Germinal center (tissue), 1 donor: ENCODE measurements around the gene APEH.
"Not testable (repeated sequence)": the region's sequence is repeated elsewhere in the genome, so short reads cannot be mapped to it uniquely, and the experiment has no call there.

Experiments used
- DNase-seq: peaks from one replicate; pipeline ENCODE4 v3.0.0; 2012; ENCODE audit warnings: mixed read lengths, low spot score

Gene APEH

DNA sequence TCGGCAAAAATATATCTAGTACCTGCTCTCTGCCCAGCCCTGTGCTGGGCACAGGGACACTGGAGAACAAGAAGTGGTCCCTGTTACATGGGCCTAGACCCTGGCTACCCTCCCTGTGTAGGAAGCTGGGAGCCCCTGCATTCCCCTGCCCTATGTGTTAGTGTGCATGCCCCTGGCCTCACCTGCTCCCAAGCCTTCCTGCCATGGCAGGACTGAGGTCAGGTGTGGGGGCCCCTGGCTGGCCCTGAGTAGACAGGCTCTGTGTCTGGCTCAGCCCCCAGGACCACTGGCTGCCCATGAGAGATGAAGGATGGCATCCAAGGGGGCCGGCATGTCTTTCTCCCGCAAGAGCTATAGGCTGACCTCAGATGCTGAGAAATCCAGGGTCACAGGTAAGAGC is 16.7 kb downstream of the APEH start:
- DNase-seq, result not testable (repeated sequence)

- DNase-seq, result not testable (repeated sequence)
Measured at GRCh38 chr3:49691481-49691880, 17.3 kb downstream of the APEH start.

- DNase-seq, result not testable (repeated sequence)
Measured at GRCh38 chr3:49694409-49695070, 20.4 kb downstream of the APEH start.

GRCh38 chr3:49695350-49696015 is 21.3 kb downstream of the APEH start:
- not testable (repeated sequence) for DNase-seq

DNA sequence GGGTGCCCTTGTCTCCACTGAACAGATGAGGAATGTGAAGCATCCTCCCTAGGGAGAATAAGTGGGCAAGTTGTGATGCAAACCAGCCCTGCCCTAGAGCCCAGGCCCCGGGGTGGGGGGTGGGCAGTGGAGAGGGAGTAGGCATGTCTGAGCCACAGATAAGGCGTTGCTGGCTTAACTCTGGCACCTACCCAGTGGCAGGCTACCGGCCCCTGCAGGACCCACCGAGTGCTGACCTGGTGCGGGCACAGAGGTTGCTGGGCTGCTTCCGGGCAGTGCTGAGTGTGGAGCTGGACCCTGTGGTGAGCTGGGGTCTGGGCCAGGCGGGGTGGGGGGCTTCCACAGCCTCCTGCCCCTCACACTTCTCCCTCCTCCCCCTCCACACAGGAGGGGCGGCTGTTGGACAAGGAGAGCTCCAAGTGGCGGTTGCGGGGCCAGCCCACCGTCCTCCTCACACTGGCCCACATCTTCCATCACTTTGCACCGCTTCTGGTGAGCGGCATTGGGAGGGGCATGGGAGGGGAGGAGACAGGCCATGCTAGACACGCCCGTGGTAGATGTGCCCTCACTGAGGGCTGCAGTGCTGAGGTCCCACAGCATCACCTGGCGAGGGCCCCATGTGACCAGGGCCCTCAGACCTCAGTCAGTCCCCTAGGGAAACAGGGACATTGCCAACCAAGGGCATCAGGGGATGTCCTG is 25.3 kb downstream of the APEH start:
- DNase-seq, result no peak

DNA sequence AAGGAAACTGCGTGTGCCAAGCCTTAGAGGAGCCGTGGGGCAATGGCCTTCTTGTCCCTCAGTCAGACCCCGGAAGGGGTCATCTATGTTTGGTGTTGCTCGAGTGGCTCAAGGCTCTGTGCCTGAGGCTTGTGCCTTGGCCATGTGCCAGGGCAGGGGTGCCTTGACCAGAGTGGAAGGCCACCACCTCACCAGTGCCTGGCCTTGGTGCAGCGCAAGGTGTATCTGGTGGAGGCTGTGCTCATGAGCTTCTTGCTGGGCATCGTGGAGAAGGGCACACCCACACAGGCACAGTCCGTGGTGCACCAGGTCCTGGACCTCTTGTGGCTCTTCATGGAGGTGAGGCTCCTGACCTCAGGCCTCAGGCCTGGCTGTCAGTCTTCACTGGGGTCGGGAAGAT is 25.9 kb downstream of the APEH start:
- DNase-seq, result no peak

DNA sequence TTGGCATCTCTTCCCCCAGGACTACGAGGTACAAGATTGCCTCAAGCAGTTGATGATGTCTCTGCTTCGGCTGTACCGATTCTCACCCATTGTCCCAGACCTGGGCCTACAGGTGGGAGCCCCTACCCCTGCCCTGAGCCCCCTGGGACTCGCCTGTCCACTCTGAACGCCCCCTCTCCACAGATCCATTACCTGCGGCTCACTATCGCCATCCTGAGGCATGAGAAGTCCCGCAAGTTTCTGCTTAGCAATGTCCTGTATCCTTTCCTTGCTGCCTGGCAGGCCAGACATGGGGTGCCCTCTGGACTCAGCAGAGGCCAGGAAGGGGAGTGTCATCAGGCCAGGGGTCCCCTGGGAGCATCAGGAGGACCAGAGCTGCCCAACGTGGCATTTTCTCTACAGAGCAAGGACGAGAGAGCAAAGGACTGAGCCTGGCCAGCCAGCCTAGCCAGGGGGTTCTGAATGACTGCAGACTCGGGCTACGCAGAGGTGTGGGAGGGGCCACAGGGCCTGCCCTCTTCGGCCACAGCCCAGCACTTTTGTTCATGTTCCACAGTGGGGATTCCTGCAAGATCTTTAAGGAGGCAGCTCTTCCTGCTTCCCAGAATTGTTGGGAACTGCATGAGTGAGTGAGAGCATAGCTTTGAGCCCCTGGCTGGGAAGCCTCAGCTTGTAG is 26.4 kb downstream of the APEH start:
- no peak for DNase-seq

DNA sequence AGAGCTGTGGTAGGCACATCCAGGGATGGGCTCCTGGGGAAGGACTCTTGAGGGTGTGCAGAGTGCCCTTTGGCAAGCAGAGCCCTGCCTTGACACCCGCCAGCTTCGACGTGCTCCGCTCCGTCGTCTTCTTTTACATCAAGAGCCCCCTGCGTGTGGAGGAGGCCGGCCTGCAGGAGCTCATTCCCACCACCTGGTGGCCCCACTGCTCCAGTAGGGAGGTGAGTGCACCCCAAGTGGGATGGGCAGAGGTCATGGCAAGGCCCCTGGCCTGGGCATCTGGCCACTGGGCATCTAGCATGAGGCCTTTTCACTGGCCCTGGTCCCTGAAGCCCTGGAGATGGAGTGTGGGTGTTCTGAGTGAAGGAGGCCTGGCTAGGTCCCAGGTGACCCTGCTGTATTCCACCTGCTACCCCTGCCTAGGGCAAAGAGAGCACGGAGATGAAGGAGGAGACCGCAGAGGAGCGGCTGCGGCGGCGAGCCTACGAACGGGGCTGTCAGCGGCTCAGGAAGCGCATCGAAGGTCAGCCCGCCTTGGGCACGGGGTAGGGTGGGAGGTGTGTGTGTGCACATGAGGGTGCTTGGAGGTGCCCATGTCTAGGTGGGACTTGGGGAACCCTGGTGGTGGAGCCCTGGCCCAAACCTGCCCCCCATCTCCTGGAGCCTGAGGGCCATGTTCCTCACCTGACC is 27.4 kb downstream of the APEH start:
- DNase-seq, result no peak

DNA sequence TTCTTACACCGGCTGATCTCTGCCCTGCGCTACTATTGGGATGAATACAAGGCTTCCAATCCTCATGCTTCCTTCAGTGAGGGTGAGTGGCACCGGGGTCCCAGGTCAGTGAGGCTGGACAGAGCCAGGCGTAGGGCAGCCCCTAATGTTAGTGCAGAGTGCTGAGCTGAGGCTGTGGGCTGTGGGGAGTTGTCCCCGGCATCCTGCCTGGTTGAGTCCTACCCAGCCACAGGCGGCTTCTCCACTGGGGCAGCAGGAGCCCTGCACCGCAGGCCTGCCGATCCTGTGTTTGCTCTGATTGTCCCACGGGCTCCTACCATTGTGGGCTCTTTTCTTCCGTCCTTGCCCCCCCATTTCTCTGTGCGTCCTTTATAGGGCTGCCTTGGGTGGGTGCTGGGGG is 28.5 kb downstream of the APEH start:
- no peak for DNase-seq

- peak; percentile 84 for DNase-seq
Measured at GRCh38 chr3:49703443-49703927, 29.3 kb downstream of the APEH start.

- no peak for DNase-seq
Measured at GRCh38 chr3:49703956-49704355, 29.8 kb downstream of the APEH start.

GRCh38 chr3:49704629-49705028 is 30.5 kb downstream of the APEH start:
- no peak for DNase-seq

GRCh38 chr3:49705390-49705960 is 31.3 kb downstream of the APEH start:
- DNase-seq, result no peak

DNA sequence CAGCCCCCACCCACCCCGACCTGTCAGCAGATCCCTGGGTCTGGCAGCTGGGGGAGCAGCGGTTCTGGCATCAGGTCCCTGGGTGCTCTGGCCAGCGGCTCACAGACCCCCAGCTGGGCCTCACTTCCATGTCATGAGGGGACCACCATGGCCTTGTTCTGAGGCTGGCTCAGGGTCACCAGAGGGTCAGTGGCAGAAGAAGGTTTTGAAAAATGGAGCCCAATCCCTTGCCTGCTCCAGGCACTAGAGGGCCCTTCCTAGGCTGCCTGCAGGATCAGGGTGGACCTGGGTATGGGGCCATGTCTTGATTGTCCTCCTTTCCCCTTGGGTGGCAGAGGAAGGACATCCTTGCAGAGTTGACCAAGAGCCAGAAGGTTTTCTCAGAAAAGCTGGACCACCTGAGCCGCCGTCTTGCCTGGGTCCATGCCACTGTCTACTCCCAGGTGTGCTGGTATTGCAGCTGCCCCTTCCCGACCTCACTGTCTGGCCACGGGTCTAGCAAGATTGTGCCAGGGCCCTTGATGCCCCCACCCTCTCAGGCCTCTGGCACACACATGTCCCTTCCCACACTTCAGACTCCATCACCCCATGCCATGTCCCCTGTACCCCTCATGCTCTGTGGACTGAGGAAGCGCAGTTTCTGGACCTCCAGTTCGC is 32.4 kb downstream of the APEH start:
- DNase-seq, result no peak

GRCh38 chr3:49707113-49707480 is 32.9 kb downstream of the APEH start:
- DNase-seq, result no peak

GRCh38 chr3:49709852-49710251 is 35.7 kb downstream of the APEH start:
- no peak for DNase-seq

DNA sequence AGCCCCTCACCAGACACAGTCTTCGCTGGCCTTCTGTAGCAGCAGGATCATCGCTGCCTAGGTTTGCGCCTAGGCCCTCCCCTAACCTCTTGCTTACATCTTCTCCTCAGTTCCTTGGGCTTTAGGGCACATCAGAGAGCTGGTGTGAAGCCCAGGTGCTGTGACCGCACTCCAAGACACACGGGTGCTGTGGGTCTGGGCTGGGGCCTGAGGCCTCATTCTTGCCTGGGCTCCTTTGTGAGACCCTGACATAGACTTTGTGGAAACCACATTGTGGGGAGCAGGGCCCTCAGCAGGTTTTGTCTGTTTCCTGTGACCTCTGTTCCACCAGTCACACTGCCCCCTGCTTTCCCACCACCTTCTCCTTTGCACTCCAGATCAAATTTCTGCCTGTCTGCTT is 37.3 kb downstream of the APEH start:
- DNase-seq, result no peak

GRCh38 chr3:49712166-49712565 is 38.0 kb downstream of the APEH start:
- no peak for DNase-seq

GRCh38 chr3:49712631-49713317 is 38.6 kb downstream of the APEH start:
- DNase-seq, result no peak

- no peak for DNase-seq
Measured at GRCh38 chr3:49713336-49714105, 39.4 kb downstream of the APEH start.
